Activated CD8-positive, alpha-beta memory T cell treated with anti-CD3 and anti-CD28 coated beads for 48 hours (primary cell): ENCODE data around the gene SPON1.
"Not testable (repeated sequence)": the region's sequence is repeated elsewhere in the genome, so short reads cannot be mapped to it uniquely, and the experiment has no call there.

ENCODE experiments used
- DNase-seq, 3 experiments: peaks; one replicate each; pipeline ENCODE4 v3.0.0-alpha.2; 2020; ENCODE audit warnings: low read depth in 2 of 3, low spot score in 2 of 3

SPON1 gene

GRCh38 chr11:14114269-14114668 is 151.7 kb downstream of the SPON1 start:
- DNase-seq, result no peak

GRCh38 chr11:14114786-14115185 is 152.3 kb downstream of the SPON1 start:
- no peak for DNase-seq

GRCh38 chr11:14117632-14118031 is 155.1 kb downstream of the SPON1 start:
- DNase-seq, result no peak

GRCh38 chr11:14118072-14118471 is 155.5 kb downstream of the SPON1 start:
- DNase-seq, result no peak

- DNase-seq, result no peak
Observed at GRCh38 chr11:14119357-14119756, 156.8 kb downstream of the SPON1 start.

- DNase-seq, result no peak
Observed at GRCh38 chr11:14124350-14124749, 161.8 kb downstream of the SPON1 start.

- no peak for DNase-seq
Observed at GRCh38 chr11:14124886-14125285, 162.4 kb downstream of the SPON1 start.

- DNase-seq, result no peak
Observed at GRCh38 chr11:14125529-14125928, 163.0 kb downstream of the SPON1 start.

- no peak for DNase-seq
Observed at GRCh38 chr11:14127679-14128078, 165.2 kb downstream of the SPON1 start.

- no peak for DNase-seq
Observed at GRCh38 chr11:14132312-14132711, 169.8 kb downstream of the SPON1 start.

GRCh38 chr11:14133381-14133780 is 170.9 kb downstream of the SPON1 start:
- no peak for DNase-seq

GRCh38 chr11:14136561-14136960 is 174.0 kb downstream of the SPON1 start:
- DNase-seq, result no peak

- DNase-seq, result no peak
Observed at GRCh38 chr11:14137284-14137683, 174.8 kb downstream of the SPON1 start.

- DNase-seq, result no peak
Observed at GRCh38 chr11:14140991-14141390, 178.5 kb downstream of the SPON1 start.

GRCh38 chr11:14141676-14142075 is 179.2 kb downstream of the SPON1 start:
- no peak for DNase-seq

- no peak for DNase-seq
Observed at GRCh38 chr11:14144934-14145333, 182.4 kb downstream of the SPON1 start.

GRCh38 chr11:14148653-14149273 is 186.2 kb downstream of the SPON1 start:
- no peak for DNase-seq

- DNase-seq, result no peak
Observed at GRCh38 chr11:14149683-14150082, 187.2 kb downstream of the SPON1 start.

GRCh38 chr11:14150878-14151277 is 188.4 kb downstream of the SPON1 start:
- no peak for DNase-seq

- not testable (repeated sequence) for DNase-seq
Observed at GRCh38 chr11:14154103-14154502, 191.6 kb downstream of the SPON1 start.

- DNase-seq, result no peak
Observed at GRCh38 chr11:14158393-14158792, 195.9 kb downstream of the SPON1 start.

GRCh38 chr11:14163576-14163975 is 201.1 kb downstream of the SPON1 start:
- no peak for DNase-seq

GRCh38 chr11:14173679-14174078 is 211.2 kb downstream of the SPON1 start:
- DNase-seq, result not testable (repeated sequence)
